HepG2 (cell line): ENCODE measurements around the gene KISS1R. TPM values are rescaled to one million over a fixed set of nuclear protein-coding genes. Genes with fewer than 3 reads are reported as not detected.

Experiments
- AGO2 ChIP-seq: fragments of 200-400 bp; formaldehyde crosslinking; optimal IDR thresholded peaks from 2 replicates; pipeline ENCODE3; 2017; ENCODE audit warnings: mild to moderate bottlenecking, low read depth, low read length, moderate library complexity
- CSRNP2 ChIP-seq: sonication (generic); formaldehyde crosslinking; conservative IDR thresholded peaks from 2 replicates; pipeline ENCODE4 v1.8.0; 2022; ENCODE audit warnings: low read depth, missing genetic modification reagents
- EED ChIP-seq: sonication (generic); formaldehyde crosslinking; IDR thresholded peaks from 2 replicates; pipeline ENCODE4 v1.5.0; 2020; ENCODE audit warnings: mild to moderate bottlenecking, missing genetic modification reagents
- MAFK ChIP-seq, 2 experiments: IDR thresholded peaks in 1 of 2; conservative IDR thresholded peaks in 1 of 2; 2 replicates each; pipeline ENCODE4 v1.6.1; 2011; ENCODE audit warnings: improper control_type of control experiment in 2 of 2, low read length in 2 of 2
- REST ChIP-seq, 2 experiments: IDR thresholded peaks; 2 replicates each; pipeline ENCODE4 v1.6.1; 2011 to 2012; ENCODE audit warnings: low read length in 2 of 2, borderline replicate concordance in 1 of 2, low read depth in 1 of 2, mild to moderate bottlenecking in 1 of 2, moderate library complexity in 1 of 2
- TRAFD1 ChIP-seq: sonication (generic); formaldehyde crosslinking; IDR thresholded peaks from 2 replicates; pipeline ENCODE4 v1.5.1; 2020; ENCODE audit warnings: missing genetic modification reagents, mild to moderate bottlenecking, borderline replicate concordance
- ZBTB3 ChIP-seq: sonication (generic); formaldehyde crosslinking; IDR thresholded peaks from 2 replicates; pipeline ENCODE4 v1.4.0; 2020; ENCODE audit warnings: low read depth, mild to moderate bottlenecking, moderate library complexity, missing genetic modification reagents, borderline replicate concordance
- ZBTB44 ChIP-seq: sonication (generic); formaldehyde crosslinking; IDR thresholded peaks from 2 replicates; pipeline ENCODE4 v1.4.0; 2020; ENCODE audit warnings: missing genetic modification reagents
- ZNF232 ChIP-seq: sonication (generic); formaldehyde crosslinking; IDR thresholded peaks from 2 replicates; pipeline ENCODE4 v1.4.0; 2020; ENCODE audit warnings: missing genetic modification reagents, borderline replicate concordance
- ZNF260 ChIP-seq: sonication (generic); formaldehyde crosslinking; IDR thresholded peaks from 2 replicates; pipeline ENCODE4 v1.4.0; 2020; ENCODE audit warnings: missing genetic modification reagents, low read depth, mild to moderate bottlenecking, borderline replicate concordance
- ZNF674 ChIP-seq: sonication (generic); formaldehyde crosslinking; IDR thresholded peaks from 2 replicates; pipeline ENCODE4 v1.5.0; 2020; ENCODE audit warnings: low read depth, mild to moderate bottlenecking, missing genetic modification reagents
- ZNF687 ChIP-seq: sonication (generic); formaldehyde crosslinking; IDR thresholded peaks from 2 replicates; pipeline ENCODE4 v1.5.1; 2020; ENCODE audit warnings: mild to moderate bottlenecking, missing genetic modification reagents, moderate library complexity
- ZNF747 ChIP-seq: sonication (generic); formaldehyde crosslinking; IDR thresholded peaks from 2 replicates; pipeline ENCODE4 v1.8.1; 2023; ENCODE audit warnings: missing genetic modification reagents, mild to moderate bottlenecking, borderline replicate concordance
- ZNF776 ChIP-seq: sonication (generic); formaldehyde crosslinking; IDR thresholded peaks from 2 replicates; pipeline ENCODE4 v1.4.0; 2020; ENCODE audit warnings: mild to moderate bottlenecking, missing genetic modification reagents
- polyA plus RNA-seq, 8 experiments: library from polyadenylated mRNA; depleted of rRNA in 3 of 8; stranded (reverse) in 7 of 8; unstranded in 1 of 8; fragments of >200 nt; fragmentation: Illumina TruSeq in 4 of 8; extraction: Trizol in 4 of 8; gene quantifications; 2 replicates each; pipeline versions ENCODE4 v1.2.1 to v1.2.3, GENCODE V29; 2011 to 2016; ENCODE audit warnings: low read depth in 4 of 8, missing spikeins in 1 of 8, mixed read lengths in 1 of 8; ENCODE audit not compliant: insufficient read depth in 1 of 8
- total RNA-seq, 5 experiments: library from RNA; depleted of rRNA; stranded (reverse); fragments of >200 nt; fragmentation: Illumina TruSeq; extraction: Trizol; gene quantifications; 2 replicates each; pipeline ENCODE4 v1.2.3, GENCODE V29; 2016; ENCODE audit warnings: low read depth in 1 of 5

The KISS1R gene
- total and polyA plus RNA-seq, 2 of the 13 experiments (the other 11 are each of a cell fraction or from before 2014, with no cell fraction given) = 1.1 to 10.2 TPM

GRCh38 chr19:911197-912033, 5.7 kb upstream of the KISS1R start (continued):
- TF ChIP-seq ZNF674 (CRISPR knock-in tag) (no peak), MAFK (conservative IDR thresholded peaks at IDR 0.05 in 1 of 2, IDR thresholded peaks at IDR 0.05 in 1 of 2; ENCODE audit: low read length in 2 of 2) (no peak), TRAFD1 (CRISPR knock-in tag) (no peak), ZNF260 (CRISPR knock-in tag) (no peak), AGO2 (peak; percentile 53), REST (IDR thresholded peaks at IDR 0.05; ENCODE audit: borderline replicate concordance in 1 of 2, low read depth in 1 of 2, low read length in 2 of 2) (no peak), EED (no peak), ZNF747 (CRISPR knock-in tag) (no peak), ZBTB44 (CRISPR knock-in tag) (no peak), ZNF687 (CRISPR knock-in tag) (0 out of 2 replicates have a peak, but pooled peaks have one; percentile 17), ZNF776 (no peak), CSRNP2 (CRISPR knock-in tag) (no peak), ZBTB3 (CRISPR knock-in tag) (no peak), ZNF232 (CRISPR knock-in tag) (no peak)
